K562 (cell line): ENCODE results near the gene OR51V1.

ENCODE experiments used
- BRCA1 ChIP-seq, 2 experiments: fragments of 450-650 bp in 1 of 2; sonication (generic) in 1 of 2; formaldehyde crosslinking in 1 of 2; IDR thresholded peaks; 2 replicates each; pipeline versions ENCODE4 v1.5.0 to v1.6.1; 2017 to 2020; ENCODE audit warnings: mild to moderate bottlenecking in 1 of 2, missing genetic modification reagents in 1 of 2
- CBX8 ChIP-seq: fragments of 200-600 bp; sonication (generic); IDR thresholded peaks from 2 replicates; pipeline ENCODE4 v1.6.1; 2012; ENCODE audit warnings: borderline replicate concordance, mixed run types, low read depth, mild to moderate bottlenecking, moderate library complexity, mixed read lengths, low read length, control low read depth, inconsistent platforms; ENCODE audit not compliant: poor library complexity, severe bottlenecking; ENCODE audit errors: extremely low read depth
- CHD4 ChIP-seq: fragments of 200-600 bp; sonication (generic); IDR thresholded peaks from 3 replicates; pipeline ENCODE4 v1.6.1; 2012; ENCODE audit warnings: low read depth, mild to moderate bottlenecking, mixed read lengths, low read length, inconsistent platforms; ENCODE audit not compliant: insufficient read depth, insufficient replicate concordance, poor library complexity, severe bottlenecking
- ELF1 ChIP-seq: fragments of 200-800 bp; sonication (Bioruptor generic); IDR thresholded peaks from 2 replicates; pipeline ENCODE4 v1.6.1; 2016; ENCODE audit warnings: missing genetic modification characterization, missing compliant biosample characterization
- PML ChIP-seq: IDR thresholded peaks from 2 replicates; pipeline ENCODE4 v1.6.1; 2012; ENCODE audit warnings: low read length, inconsistent platforms
- SIN3A ChIP-seq, 2 experiments: fragments of 150-350 bp in 1 of 2; IDR thresholded peaks; 2 replicates each; pipeline ENCODE4 v1.6.1; 2011 to 2016; ENCODE audit warnings: borderline replicate concordance in 2 of 2, low read depth in 2 of 2, low read length in 2 of 2, mild to moderate bottlenecking in 2 of 2, moderate library complexity in 2 of 2; ENCODE audit not compliant: control insufficient read depth in 1 of 2
- SPI1 ChIP-seq: IDR thresholded peaks from 2 replicates; pipeline ENCODE4 v1.6.1; 2011; ENCODE audit warnings: low read depth, low read length, control low read depth, borderline replicate concordance
- YY1 ChIP-seq, 3 experiments: IDR thresholded peaks; 2 replicates each; pipeline ENCODE4 v1.6.1; 2011; ENCODE audit warnings: low read length in 2 of 3, mild to moderate bottlenecking in 2 of 3, moderate library complexity in 2 of 3, borderline replicate concordance in 1 of 3, control low read depth in 1 of 3, low read depth in 1 of 3; ENCODE audit not compliant: insufficient read depth in 3 of 3, insufficient replicate concordance in 2 of 3, control insufficient read depth in 1 of 3, insufficient read length in 1 of 3; ENCODE audit errors: extremely low read depth in 1 of 3
- TF ChIP-seq, protein P1 (sequence below), 2 experiments: fragments of 450-650 bp; formaldehyde crosslinking in 1 of 2; IDR thresholded peaks; 2 replicates each; pipeline versions ENCODE4 v1.4.0 to v1.6.1; 2014 to 2020; ENCODE audit warnings: mild to moderate bottlenecking in 2 of 2, borderline replicate concordance in 1 of 2, low read depth in 1 of 2
- TF ChIP-seq, protein P2 (sequence below), 2 experiments: IDR thresholded peaks; 2 replicates each; pipeline ENCODE4 v1.6.1; 2011; ENCODE audit warnings: borderline replicate concordance in 1 of 2, control low read depth in 1 of 2, low read depth in 1 of 2, low read length in 1 of 2, mild to moderate bottlenecking in 1 of 2, mixed read lengths in 1 of 2, moderate library complexity in 1 of 2; ENCODE audit not compliant: insufficient read depth in 1 of 2, insufficient read length in 1 of 2, poor library complexity in 1 of 2, severe bottlenecking in 1 of 2; ENCODE audit errors: extremely low read depth in 1 of 2

DNA sequence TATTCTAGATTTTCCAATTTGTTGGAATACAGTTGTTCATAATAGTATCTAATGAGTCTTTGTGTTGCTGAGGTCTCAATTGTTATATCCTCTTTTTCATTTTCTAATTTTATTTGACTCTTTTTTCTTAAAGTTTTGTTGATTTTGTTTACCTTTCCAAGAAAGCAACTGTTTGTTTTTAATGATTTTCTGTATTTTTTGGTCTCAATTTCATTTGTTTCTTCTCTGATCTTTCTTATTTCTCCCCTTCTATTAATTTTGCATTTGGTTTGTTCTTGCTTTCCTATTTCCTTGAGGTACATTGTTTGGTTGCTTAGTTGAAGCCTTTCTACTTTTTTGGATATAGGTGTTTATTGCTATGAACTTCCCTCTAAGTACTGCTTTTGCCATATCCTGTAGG, 40.7 kb downstream of the OR51V1 start:
- TF ChIP-seq YY1 (IDR thresholded peaks at IDR 0.05; ENCODE audit: borderline replicate concordance in 1 of 3, control insufficient read depth in 1 of 3, extremely low read depth in 1 of 3, insufficient read depth in 3 of 3, insufficient read length in 1 of 3, insufficient replicate concordance in 2 of 3, low read depth in 1 of 3, low read length in 2 of 3) (no peak), SPI1 (no peak), CBX8 (no peak), BRCA1 (IDR thresholded peaks at IDR 0.05) (no peak), BRCA1 (CRISPR knock-in tag; IDR thresholded peaks at IDR 0.05) (no peak), CHD4 (no peak), SIN3A (IDR thresholded peaks at IDR 0.05; ENCODE audit: borderline replicate concordance in 2 of 2, control insufficient read depth in 1 of 2, low read depth in 2 of 2, low read length in 2 of 2) (no peak), PML (no peak), ELF1 (tag) (no peak)
- TF ChIP-seq, protein P1, sequence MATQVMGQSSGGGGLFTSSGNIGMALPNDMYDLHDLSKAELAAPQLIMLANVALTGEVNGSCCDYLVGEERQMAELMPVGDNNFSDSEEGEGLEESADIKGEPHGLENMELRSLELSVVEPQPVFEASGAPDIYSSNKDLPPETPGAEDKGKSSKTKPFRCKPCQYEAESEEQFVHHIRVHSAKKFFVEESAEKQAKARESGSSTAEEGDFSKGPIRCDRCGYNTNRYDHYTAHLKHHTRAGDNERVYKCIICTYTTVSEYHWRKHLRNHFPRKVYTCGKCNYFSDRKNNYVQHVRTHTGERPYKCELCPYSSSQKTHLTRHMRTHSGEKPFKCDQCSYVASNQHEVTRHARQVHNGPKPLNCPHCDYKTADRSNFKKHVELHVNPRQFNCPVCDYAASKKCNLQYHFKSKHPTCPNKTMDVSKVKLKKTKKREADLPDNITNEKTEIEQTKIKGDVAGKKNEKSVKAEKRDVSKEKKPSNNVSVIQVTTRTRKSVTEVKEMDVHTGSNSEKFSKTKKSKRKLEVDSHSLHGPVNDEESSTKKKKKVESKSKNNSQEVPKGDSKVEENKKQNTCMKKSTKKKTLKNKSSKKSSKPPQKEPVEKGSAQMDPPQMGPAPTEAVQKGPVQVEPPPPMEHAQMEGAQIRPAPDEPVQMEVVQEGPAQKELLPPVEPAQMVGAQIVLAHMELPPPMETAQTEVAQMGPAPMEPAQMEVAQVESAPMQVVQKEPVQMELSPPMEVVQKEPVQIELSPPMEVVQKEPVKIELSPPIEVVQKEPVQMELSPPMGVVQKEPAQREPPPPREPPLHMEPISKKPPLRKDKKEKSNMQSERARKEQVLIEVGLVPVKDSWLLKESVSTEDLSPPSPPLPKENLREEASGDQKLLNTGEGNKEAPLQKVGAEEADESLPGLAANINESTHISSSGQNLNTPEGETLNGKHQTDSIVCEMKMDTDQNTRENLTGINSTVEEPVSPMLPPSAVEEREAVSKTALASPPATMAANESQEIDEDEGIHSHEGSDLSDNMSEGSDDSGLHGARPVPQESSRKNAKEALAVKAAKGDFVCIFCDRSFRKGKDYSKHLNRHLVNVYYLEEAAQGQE (IDR thresholded peaks at IDR 0.05; ENCODE audit: borderline replicate concordance): no peak
- TF ChIP-seq, protein P1 (CRISPR knock-in tag; IDR thresholded peaks at IDR 0.05; ENCODE audit: low read depth): no peak
- TF ChIP-seq, protein P2, sequence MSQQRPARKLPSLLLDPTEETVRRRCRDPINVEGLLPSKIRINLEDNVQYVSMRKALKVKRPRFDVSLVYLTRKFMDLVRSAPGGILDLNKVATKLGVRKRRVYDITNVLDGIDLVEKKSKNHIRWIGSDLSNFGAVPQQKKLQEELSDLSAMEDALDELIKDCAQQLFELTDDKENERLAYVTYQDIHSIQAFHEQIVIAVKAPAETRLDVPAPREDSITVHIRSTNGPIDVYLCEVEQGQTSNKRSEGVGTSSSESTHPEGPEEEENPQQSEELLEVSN (IDR thresholded peaks at IDR 0.05; ENCODE audit: borderline replicate concordance in 1 of 2, extremely low read depth in 1 of 2, insufficient read depth in 1 of 2, insufficient read length in 1 of 2, low read depth in 1 of 2, low read length in 1 of 2, poor library complexity in 1 of 2, severe bottlenecking in 1 of 2): no peak
